Stimulated activated naive CD4-positive, alpha-beta T cell treated with Interleukin-2 at 50 U/mL for 16 hours (primary cell): ENCODE data around the gene SPECC1.

Source experiments
- DNase-seq: peaks from one replicate; lab custom pipeline; 2025; lab: John Stamatoyannopoulos, UW

SPECC1 gene

DNA sequence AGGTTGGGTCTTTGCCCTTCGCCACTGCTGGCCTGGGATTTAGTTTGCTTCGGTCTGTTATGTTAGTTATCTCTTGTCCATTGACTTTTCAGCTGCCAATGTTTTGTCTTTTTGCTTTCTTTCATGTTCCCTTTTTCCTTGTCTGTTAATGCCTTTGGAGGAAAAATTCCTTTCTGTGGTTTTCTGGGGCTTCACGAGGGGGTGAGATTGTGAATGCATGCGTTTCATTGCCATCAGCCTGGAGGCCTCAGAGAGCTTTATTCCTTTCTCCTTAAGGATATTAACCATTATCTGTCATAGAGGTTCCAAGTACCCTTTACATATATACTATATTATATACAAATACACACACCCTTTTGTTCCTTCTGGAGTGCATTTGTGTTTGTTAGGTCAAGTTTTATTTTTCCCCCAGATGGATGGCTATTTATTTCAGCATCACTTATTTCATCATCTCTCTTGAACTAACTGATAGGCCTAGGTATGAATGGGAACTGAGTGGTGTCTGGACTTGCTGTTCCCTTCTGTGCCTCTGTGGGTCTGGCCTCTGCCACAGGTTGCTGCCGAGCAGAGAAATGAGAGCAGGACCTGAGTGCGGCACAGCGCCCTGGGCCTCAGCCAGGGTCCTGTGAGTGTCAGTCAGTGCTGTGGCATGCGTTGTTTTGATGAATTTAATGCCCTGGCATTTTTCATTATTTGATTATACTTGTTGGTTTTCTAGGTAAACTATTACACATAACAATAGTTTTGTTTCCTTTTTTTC, 264.8 kb downstream of the SPECC1 start:
- DNase-seq = no peak

DNA sequence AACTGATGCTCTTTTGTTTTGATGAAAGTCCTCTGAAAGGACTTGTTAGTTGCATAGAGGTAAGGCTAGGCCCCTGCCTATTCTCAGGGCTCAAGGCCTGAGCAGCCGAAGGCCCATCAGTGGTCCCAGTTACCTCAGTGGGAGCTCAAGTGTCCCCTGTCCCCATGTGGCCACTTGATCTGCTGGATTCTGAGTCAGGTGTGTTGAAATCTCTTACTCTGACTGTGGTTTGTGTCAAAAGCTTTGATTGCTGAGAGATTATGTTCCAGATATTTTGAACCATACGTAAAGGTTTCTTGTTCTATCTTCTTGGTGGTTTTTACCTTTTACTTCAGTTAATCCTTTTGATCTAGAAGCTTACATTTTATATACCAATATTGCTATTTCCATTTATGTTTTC, 266.5 kb downstream of the SPECC1 start:
- DNase-seq = no peak

DNA sequence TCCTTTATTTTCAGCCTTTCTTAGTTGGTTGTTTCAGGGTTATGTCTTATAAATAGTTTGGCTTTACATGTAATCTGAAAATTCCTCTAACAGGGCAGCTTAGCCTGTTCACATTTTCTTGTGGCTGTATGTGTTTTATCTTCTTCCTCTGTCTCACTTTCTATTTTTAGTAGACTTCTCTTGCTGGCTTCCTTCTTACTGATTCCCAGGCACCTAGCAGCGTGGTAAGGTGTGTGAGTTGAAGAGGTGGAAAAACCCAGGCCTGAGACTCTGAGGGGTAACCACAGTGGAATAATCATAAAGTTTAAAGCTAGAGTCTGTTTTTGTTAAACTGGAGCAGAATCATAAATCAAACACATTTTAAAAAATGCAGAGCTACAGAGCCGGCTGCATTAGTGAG, 267.3 kb downstream of the SPECC1 start:
- DNase-seq = no peak

DNA sequence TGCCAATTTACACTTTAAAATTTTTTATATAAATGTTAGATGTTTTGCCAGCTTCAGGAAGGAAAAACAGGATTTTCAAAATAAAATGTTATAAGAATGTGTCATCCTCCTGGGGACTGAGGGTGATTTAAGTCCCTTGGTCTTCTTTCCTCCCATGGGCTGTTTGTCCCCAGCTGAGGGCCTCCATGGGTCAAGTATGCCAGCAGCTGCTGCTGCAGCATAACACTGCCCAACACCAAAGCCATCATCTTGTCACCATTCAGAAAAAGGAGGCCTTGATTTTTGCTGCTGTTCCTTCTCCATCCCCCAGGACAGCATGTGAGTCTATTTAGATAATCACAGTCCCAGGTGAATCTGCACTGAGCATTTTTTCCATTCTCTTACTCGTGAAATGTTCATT, 269.6 kb downstream of the SPECC1 start:
- DNase-seq = no peak

DNA sequence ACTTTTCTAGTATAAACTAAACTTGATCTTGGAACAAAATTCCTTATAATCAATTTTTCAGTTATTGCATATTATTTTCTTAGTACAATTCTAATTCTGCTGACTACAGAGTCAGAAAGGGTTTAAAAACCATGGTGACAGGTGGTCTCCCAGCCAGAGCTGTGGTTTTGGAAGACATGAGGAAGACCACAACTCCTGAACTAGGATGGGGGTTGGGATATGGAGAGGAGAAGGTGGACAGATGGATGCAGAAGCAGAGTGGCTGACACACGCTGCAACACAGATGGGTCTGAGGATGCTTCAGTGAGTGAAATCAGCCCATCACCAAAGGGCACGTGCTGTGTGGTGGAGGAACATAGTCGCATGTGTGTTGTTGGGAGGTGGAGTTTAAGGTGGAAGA, 270.5 kb downstream of the SPECC1 start:
- no peak for DNase-seq

DNA sequence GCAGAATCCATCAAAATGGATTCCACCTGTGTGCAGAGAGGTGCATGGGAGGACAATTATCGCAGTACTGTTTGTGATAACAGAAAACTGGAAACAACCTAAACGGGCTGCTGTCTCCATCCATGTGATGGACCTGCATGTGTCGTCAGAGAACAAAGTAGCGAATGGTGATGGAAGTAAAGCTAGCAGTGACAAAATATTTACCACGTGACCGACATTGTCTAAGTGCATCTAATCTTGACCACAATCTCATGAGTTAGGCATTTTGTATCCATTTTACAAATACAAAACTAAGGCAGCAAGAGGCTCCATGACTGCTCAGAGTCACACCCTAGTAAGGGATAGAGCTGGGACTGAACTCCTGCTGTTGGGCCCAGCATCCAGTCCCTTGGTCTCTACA, 270.9 kb downstream of the SPECC1 start:
- DNase-seq = no peak

DNA sequence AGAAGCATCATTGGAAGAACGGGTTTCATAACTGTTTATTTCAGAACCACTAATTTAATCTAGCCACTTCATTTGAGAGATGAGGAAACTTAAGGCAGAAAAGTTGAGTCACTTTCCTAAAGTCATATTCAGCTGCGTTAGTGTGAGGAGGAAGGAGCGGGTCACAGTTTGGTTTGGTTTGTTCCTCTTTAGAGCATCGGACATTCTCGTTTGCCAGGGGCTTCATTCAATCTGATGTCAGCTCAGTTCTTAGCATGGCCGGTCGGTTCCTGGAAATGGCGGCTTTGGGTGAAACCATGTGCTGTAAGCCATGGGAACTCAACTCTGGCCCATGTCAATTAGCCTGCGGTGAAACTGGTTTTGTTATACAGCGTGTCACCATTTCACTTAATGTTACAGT, 271.7 kb downstream of the SPECC1 start:
- DNase-seq = no peak

DNA sequence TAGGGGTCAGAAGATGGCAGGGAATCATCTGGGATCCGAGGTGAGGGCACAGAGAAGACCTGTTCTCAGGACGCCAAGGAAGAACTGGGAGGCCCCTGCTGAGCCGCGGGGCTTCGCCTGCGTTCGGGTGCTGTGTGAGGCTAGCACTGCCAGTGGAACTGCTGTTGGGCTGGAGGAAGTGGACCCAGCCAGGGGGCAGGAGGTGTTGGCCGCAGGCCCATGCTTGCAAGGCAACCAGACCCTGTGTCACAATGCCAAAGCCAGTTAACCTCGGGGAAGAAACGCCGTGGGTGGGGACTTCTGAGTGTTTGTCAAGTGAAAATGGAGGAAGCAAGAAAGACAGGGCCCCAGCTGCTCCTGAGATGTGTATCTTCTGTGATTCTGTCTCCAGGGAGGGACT, 272.7 kb downstream of the SPECC1 start:
- no peak for DNase-seq

DNA sequence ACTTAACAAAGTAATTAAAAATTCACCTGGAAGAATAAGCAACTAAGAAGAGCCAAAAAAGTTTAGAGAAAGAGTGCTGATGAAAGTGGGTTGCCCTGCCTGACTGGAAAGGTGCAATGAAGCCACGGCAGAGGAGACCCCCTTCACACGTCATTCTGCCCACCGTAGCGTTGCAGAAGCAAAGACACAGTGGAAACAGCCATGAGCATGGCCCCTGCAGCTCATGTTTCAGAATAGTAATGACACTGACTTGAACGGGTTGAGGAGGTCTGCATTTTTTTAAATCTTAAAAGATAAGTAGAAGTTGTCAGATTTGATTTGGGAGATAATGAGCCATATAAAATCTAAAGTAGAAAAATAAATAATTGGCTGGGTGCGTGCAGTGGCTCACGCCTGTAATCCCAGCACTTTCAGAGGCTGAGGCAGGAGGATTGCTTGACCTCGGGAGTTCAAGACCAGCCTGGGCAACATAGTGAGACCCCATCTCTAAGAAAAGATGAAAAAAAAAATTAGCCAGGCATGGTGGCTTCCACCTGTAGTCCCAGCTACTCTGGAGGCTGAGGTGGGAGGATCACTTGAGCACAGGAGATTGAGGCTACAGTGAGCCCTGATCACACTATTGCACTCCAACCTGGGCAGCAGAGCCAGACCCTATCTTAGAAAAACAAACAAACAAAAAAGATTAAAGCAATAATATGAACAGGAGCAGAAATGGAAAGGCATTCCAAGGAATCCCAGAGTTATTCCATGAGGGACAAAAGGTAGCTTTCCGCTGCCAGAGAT, 273.6 kb downstream of the SPECC1 start:
- no peak for DNase-seq

DNA sequence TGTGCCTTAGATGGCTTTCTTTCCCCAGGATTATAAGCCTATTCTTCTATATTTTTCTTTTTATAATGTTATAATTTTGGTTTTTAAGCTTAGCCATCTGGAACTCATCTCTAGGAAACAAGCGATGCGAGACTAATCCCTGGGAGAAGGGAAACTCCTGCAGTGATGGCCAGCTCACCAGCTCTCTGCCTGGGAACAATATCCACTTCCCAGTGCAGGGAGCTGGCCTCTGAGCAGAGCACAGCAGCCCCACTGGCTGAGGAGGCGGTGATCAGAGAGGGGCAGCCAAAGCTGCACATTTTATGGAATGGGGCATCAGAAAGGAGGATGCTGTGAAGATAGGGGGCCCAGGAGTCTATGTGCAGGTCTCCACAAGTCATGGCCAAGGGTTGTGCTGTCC, 274.9 kb downstream of the SPECC1 start:
- DNase-seq = no peak

DNA sequence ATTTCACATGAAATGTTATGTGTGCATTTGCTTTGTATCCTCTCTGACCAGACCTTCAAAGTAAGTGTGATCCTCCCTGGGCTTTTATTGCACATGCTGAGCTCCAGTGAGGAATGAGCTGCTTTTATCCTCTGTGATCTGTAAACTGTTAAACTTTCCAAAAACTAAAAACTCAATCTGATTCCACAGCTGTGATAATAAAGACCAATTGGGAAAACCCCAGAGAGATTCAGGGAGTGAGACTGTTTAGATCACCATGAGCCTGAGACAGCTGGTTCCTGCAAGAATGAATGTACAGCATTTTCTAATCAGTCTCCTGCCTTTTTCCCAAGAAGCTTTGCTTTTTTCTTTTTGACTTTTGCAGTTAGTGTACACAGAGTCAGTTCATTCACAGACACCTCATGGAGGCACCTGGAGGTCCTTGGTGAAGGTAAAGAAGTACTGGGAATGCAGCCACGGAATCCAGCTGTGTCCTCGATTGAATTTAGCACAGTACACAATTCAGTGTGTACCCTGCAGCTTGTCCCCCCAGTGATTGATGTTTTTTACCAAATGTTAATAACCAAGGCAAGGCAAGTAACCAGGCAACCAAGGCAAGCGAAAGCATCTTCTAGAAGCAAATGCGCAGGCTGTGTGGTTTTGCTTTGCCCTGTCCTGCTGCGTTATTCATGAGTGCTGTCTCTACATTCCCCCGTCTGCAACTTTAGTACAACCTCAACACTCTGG, 275.6 kb downstream of the SPECC1 start:
- DNase-seq = no peak

DNA sequence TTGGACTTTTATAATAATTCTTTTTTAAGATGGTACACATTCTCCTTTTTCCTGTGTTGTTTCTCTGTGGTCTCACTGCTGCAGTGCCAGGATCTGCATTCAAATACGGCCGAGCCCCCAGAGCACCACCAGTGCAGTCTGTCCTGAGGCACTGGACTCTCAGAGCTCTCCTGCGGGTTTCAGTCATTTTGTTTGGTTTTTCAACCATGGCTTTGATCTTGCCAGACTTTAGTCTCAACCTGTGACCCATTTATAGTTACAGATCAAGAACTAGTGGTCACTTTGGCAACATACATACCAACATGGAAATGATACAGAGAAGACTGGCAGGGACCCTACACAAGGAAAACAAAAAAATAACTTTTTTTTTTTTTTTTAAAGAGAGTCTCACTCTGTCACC, 280.8 kb downstream of the SPECC1 start:
- DNase-seq = no peak

DNA sequence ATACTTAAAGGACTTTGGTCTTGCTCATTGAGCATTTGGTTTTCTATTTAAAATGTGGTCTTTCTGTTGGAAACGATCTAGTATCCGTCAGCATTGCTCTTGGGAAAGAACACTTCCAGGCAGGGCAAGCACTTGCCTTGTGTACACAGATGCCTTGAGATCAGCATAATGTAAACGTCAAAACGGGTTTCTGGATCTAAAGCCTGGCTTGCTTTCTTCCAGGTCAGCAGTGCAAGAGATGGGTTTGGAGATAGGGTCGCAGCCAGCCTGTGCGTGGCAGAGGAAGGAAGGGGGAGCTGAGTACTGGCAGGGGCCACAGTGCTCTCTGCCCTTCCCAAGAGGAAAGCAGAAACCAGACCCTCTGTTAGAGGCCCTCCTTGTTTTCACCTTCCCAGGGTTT, 282.7 kb downstream of the SPECC1 start:
- DNase-seq = no peak

DNA sequence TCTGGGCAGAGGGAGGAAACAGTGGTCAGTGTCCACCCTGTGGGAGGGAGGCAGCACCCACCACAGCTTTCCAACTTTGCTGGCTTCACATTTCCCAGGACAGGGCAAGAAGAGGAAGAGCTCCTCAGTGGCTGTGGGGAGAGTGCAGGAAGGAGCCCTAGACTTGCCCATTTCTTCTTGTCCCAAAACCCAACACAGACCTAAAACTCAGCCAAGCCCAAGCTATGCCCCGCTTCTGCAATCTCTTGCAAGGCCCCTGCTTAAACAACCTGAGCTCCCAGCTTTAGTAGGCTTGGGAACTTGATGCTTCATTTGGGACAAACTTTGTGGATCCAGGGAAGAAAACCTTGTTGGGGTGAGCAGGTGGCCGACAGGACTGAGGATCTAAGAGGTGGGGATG, 284.3 kb downstream of the SPECC1 start:
- no peak for DNase-seq

DNA sequence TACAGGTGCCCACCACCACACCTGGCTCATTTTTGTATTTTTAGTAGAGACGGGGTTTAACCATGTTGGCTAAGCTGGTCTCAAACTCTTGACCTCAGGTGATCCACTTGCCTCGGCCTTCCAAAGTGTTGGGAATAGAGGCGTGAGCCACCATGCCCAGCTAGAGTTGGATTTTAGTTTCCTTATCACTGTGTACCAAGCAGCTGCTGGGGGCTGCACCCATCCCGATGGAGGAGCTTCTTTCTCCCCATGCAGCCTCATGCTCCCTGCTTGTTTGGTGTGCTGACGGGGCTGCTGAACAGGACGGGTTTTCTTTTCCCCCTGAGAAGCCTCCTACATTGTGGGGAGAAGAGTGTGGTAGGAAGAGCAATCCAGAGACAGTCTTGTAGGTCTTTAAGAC, 285.0 kb downstream of the SPECC1 start:
- no peak for DNase-seq

DNA sequence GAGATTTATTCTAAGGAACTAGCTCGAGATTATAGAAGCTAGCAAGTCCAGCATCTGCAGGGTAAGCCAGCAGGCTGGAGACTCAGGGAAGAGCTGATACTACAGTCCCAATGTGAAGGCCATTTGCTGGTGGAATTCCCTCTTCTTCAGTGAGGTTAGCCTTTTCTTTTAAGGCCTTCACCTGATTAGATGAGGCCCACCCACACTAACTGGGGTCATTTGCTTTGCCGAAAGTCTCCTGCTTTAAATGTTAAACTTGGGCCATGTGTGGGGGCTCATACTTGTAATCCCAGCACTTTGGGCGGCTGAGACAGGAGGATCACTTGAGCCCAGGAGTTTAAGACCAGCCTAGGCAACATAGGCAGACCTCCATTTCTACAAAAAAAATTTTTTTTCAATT, 289.9 kb downstream of the SPECC1 start:
- DNase-seq = no peak

DNA sequence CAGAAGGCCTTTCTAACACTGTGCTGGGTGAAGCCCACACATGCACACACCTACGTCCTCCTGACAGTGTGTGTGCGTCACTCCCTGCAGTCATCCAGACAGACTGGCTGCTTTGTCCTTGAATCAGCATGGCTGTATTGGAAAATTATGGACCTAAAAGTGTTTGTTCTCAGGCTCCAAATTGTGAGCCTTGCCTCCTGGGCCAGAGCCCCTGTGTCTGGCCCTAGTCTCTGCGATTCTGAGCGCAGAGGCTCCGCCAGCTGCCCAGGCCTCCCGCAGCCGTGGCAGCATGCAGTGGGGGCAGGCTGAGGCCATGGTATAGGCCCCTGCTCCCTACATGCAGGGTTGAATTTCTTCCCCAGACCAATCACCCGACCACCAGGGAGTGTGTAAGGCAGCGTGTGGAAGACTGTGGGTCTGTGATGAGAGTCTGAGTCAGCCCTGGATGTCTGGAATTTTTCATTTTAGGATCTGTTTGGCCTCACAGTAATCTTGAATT, 291.3 kb downstream of the SPECC1 start:
- no peak for DNase-seq

DNA sequence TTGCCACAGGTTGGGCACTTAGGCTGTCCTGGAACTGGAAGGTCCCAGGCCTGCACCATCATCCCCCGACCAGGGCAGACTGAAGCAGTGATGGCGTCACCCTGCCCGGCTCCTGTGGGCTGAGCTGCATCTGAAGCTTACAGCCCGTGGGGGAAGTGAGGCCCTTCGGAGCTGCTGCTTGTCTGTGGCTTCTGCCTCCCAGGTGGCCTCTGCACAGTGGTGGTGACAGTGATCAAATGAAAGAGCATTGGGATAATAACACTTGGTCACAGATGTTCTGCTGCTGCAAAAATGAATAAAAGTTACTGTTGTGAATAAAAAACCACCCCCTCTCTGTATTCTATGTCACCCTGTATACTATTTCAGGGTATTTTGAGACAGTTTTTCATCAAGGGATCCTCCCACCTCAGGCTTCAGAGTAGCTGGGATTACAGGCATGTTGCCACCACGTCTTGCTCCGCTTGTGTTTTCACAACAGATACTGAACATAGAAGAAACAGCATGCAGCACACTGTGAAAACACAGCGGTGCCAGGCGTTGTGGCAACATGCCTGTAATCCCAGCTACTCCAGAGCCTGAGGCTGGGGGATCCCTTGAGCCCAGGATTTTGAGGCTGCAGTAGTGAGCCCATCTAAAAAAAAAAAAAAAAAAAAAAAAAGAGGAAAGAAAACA, 293.2 kb downstream of the SPECC1 start:
- no peak for DNase-seq

DNA sequence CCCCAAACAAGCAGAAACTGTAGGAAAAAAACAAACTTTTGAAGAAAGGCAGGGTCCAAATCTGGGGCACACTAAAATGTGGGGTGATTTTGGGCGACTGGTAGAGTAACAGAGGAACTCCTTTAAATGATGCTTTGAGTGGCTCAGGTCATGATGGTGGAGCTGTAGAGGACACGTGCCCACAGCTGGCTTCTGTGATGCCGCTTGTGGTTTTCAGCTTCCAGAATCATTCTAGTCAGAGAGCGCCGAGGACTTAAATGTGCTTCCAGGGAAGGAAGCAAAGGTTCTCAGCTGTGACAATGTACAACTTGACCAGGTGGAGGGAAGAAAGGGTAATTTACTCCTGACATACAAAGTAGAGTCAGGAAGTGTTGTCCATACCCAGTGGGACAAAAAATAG, 295.8 kb downstream of the SPECC1 start:
- no peak for DNase-seq

DNA sequence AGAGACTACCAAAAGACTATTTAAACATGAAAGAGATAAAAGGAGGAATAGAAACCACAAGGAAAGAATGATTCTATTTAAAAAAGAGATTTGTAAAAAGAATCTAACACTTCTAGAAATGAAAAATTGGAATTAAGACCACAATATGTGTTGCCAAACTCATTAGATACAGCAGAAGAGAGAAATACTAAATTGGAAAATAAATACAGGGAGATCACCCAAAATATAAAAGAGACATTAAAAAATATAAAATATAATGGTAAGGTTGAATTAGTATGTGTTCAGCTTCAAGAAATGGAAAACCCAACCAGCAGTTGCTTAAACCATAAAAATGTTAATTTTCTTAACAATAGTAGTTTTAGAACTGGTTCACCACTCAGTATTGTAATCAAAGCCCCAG, 297.8 kb downstream of the SPECC1 start:
- DNase-seq = no peak

DNA sequence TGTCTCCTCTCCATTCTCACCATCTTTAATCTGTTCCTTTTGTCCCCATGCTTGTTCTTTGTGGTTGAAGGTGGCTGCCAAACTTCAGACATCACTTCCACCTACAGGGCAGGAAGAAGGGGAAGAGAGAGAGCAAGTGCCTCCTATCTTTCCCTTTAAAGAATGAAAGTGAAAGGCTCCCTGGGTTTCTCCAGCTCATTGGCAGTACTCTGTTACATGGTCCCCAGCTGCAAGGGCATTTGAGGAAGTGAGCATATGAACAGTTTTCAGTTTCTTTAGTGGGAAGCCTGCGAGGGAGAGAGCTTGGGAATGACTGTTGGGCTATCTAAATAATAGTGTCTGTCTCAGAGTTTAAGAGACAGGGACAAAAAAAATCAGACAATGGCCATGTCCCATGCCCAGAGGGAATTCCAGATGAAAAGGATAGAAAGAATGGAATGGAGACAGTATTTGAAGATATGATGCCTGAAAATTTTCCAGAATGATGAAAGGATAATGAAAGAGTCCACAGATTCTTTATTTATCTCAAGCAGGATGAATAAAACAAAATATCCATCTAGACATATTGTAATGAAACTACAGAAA, 298.3 kb downstream of the SPECC1 start:
- no peak for DNase-seq

DNA sequence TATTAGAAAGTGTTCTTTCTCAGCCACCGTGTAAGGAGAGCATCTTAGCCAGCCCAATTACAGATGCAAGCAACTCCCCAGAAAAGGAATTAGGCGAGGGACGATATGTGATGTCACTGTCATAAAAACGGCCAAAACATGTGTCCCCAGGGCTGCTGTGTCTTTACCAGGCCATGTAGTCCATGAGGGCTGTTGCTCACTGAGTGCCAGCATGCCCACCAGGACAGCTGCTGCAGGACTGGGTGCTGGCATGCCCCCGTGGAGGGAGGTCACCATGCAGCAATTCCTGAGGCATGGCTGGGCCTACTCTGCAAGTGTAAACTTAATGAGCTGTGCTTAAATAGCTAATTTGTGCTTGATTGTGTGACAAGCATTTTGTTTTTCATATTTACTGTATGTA, 301.3 kb downstream of the SPECC1 start:
- no peak for DNase-seq
